LoVo (cell line): Measurements from ENCODE around the gene SPAG5.

Experiments
- DNase-seq: peaks from one replicate; pipeline ENCODE4 v3.0.0-alpha.2; 2016; ENCODE audit warnings: low spot score

Gene SPAG5

DNA sequence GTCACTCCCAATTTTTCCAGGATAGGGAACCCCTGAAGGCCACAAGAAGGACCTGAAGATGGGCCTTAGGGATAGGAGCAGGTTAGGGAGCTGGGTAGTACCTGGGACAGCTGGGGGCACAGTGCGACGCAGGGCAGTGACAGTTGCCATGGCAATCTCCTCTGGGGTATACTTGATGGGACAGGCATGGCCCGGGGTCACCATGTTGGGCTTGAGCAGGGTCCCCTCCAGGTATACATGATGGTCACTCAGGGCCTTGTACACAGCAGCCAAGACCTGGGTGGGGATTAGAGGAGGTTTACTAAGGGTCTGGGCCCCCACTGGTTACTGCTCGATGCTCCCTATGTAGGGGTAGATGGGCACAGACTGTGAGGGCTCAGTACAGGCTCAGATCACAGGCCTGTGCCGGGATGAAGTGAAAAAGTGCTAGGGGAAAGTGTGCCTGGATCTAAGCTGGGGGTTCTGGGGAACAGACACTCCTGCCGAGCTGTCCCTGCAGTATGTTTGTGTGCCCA is 24.8 kb downstream of the SPAG5 start:
- no peak for DNase-seq

GRCh38 chr17:28573521-28573920 is 25.3 kb downstream of the SPAG5 start:
- no peak for DNase-seq

GRCh38 chr17:28573040-28573380 is 25.8 kb downstream of the SPAG5 start:
- DNase-seq = no peak

- DNase-seq = no peak
Observed at GRCh38 chr17:28572259-28573039, 26.4 kb downstream of the SPAG5 start.

- DNase-seq = peak; percentile 95
Observed at GRCh38 chr17:28571361-28572122, 27.3 kb downstream of the SPAG5 start, which contains the start of gene PIGS. PIGS (minus strand) TSS chr17:28571524; CDS start chr17:28571496, 28 bp downstream.

GRCh38 chr17:28570716-28571360 is 28.0 kb downstream of the SPAG5 start:
- DNase-seq = peak; percentile 11

- DNase-seq = no peak
Observed at GRCh38 chr17:28569446-28569845, 29.4 kb downstream of the SPAG5 start.

DNA sequence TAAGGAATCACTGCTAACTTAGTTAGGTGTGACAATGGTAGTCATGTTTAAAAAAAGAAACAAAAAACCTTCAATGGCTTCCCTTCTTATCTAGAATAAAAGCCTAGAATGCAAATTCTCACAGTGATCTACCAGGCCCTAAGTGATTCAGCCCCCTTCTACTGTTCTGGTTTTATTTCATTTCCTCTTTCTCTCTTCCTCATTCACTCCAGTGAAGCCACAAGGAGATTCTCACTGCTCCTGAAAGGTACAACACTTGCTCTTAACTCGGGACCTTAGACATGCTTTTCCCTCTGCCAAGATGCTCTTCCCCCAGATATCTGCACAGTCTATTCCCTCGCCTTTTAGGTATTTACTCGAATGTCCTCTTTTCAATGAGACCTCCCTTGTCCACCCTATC is 31.2 kb downstream of the SPAG5 start:
- DNase-seq = no peak

- peak; percentile 42 for DNase-seq
Observed at GRCh38 chr17:28563475-28563874, 35.4 kb downstream of the SPAG5 start.

DNA sequence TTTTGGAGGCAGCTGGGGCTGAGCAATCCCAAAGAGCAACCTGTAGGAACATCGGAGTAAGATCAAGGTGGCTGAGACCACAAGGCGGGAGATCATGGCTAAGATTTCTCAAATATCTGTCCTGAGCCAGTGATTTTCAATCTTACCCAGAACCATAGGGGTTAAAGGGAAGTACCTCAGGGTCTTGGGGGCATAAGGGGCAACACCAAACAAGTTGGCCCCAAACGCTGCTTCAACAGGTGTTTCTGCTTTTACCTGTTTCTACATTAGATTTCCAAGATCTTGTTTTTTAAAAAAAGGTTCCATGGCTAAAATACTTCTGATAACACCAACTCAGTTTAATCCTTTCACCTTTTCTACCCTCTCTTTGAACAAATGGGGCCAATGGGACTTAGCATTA is 43.8 kb downstream of the SPAG5 start:
- no peak for DNase-seq

GRCh38 chr17:28554565-28554964 is 44.3 kb downstream of the SPAG5 start:
- no peak for DNase-seq

DNA sequence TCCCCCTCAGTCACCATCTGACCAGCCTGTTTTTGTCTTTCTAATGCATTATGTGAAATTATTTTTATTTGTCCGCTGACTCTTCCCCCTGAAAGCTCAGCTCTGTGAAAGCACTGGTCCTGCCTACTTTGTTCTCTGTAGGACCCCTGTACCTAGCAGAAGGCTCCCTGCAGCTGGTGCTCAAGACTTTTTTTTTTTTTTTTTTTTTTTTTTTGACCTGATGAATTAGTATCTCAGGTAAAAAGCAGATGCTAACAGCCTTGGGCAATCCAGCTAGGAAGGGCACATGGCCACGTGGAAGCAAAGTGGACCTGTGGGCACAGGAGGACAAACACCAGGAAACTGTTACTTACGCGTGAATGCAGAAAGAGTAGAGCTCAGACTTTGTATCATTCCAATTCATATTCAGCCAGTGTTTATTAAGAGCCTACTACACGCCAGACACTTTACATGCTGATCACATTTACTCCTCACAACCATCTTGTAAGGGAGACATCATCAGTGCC is 45.8 kb downstream of the SPAG5 start:
- DNase-seq = no peak

- DNase-seq = peak; percentile 77
Observed at GRCh38 chr17:28552176-28552999, 46.4 kb downstream of the SPAG5 start, which contains the start of gene UNC119. UNC119 (minus strand) TSS chr17:28552624; CDS start chr17:28552557, 67 bp downstream.

- no peak for DNase-seq
Observed at GRCh38 chr17:28551421-28552175, 47.2 kb downstream of the SPAG5 start.

DNA sequence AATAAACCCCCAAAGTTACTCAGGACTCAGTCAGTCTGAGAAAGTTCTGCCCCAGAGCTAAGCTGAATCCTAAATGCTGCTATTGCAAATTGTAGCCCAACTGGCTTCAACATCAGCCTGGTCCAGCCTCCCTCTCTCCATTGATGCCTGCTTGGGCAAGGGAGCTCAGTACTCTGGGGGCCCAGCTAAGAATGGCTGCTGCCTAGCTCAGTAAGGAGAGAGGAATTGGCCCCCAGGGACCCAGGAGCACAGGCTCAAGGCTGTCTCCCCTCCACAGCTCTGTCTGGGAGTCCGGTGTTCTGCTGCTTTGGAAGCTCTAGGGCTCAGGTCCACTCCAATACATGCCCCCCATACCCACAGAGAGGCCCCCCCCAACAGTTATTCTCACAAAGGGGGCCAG is 48.0 kb downstream of the SPAG5 start:
- no peak for DNase-seq

DNA sequence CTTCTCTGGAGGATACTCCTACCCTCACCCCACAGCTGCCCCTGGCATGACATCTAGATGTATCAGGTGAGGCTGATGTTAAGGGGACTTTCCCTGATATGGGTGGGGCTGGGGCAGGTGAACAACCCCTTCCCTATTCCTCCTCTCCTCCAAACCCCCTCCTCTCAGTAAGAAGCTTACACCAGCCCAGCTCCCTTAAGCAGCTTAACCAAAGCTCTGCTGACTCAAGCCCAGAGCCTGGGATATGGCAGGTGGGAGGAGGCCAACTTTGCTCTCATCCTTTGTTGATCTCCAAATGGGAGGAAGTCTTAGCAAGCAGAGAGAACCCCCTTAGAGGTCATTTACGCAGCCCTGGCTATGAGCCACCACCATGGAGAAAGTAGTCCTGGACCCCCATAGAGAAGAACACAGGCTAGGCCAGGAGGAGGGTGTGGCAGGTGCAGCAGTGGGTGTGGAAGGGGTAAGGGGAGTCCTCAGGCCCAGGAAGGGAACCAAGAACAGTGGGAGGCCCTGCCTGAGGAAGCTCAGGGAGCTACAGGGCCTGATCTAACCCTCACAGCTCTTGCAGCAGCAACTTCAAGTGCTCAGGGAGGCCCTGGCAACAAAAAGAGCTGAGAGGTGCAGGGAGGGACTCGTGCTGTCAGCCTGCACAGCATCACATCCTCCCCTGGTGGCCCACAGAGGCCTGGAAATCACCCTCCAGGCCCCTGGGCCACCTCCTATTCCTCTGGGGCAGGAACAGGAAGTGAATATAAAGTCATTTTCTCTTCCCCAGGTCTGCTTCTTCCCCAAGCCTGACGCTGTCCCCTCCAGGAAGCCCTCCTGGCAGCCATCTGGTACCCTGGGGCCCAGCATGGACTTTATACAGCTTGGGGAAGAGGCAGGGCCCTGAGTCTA is 49.3 kb downstream of the SPAG5 start:
- DNase-seq = no peak

- DNase-seq = no peak
Observed at GRCh38 chr17:28548417-28549130, 50.3 kb downstream of the SPAG5 start.

GRCh38 chr17:28547623-28548416 is 51.0 kb downstream of the SPAG5 start:
- peak; percentile 62 for DNase-seq
